Panc1 (cell line): ENCODE data around the gene TMEM170A.

Source experiments
- POLR2AphosphoS5 ChIP-seq: IDR thresholded peaks from 2 replicates; pipeline ENCODE4 v1.6.1; 2012; ENCODE audit warnings: mild to moderate bottlenecking, low read depth, low read length, moderate library complexity
- REST ChIP-seq, 2 experiments: IDR thresholded peaks; 2 replicates each; pipeline ENCODE4 v1.6.1; 2011 to 2012; ENCODE audit warnings: low read depth in 2 of 2, control low read depth in 1 of 2, low read length in 1 of 2, mild to moderate bottlenecking in 1 of 2, moderate library complexity in 1 of 2; ENCODE audit not compliant: insufficient read depth in 1 of 2

DNA sequence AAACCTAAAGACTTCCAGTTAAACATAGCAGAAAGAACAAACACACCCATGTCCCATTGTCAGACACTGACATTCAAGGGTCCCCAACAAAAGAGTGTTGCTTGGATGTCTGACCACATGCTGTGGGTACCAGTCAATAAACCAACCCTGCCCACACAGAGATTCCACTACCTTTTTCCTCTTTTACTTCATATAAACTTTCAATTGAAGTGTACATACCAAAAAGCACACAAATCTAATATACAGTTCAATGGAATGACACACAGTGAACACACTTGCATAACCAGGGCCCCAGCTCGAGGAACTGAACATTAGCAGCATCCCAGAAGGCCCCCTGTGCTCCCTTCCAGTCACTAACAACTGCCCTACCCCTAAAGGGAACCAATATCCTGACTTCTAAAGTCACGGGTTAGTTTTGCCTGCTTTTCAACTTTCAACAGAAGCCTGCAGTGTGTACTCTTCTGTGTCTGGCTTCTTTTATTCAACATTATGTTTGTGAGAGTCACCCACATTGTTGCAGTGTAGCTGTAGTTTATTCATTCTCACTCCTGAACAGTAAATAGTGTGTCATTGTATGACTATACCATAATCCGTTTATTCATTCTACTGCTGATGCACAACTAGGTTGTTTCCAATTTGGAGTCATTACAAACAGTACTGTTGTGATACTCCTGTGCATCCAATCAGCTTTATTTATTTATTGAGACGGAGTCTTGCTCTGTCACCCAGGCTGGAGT, 49.2 kb downstream of the TMEM170A start:
- TF ChIP-seq POLR2AphosphoS5 (no peak), REST (IDR thresholded peaks at IDR 0.05; ENCODE audit: insufficient read depth in 1 of 2, low read depth in 2 of 2, low read length in 1 of 2) (no peak)
